Smooth muscle cell of the coronary artery (primary cell): ENCODE measurements around the gene SERPINB3. TPM values are rescaled to one million over a fixed set of nuclear protein-coding genes. Genes with fewer than 3 reads are reported as not detected.

Source experiments
- total RNA-seq: library from RNA; depleted of rRNA; stranded (reverse); fragments of >200 nt; gene quantifications from 2 replicates; pipeline ENCODE4 v1.2.3, GENCODE V29; 2014; ENCODE audit warnings: low replicate concordance

The SERPINB3 gene
- 2.3 TPM in 1 of 2 replicates, not detected in the other for total RNA-seq

GRCh38 chr18:63661750-63662149 lies at the start of gene SERPINB3:
Gene SERPINB3, minus strand, starts transcription at chr18:63661893. Its CDS starts 677 bp downstream, at chr18:63661216.

GRCh38 chr18:63702660-63703059 lies 41.0 kb upstream of the SERPINB3 start, which contains the start of gene SERPINB11:
Gene SERPINB11, plus strand, starts transcription at chr18:63702960. Its CDS starts 7,234 bp downstream, at chr18:63710194.

DNA sequence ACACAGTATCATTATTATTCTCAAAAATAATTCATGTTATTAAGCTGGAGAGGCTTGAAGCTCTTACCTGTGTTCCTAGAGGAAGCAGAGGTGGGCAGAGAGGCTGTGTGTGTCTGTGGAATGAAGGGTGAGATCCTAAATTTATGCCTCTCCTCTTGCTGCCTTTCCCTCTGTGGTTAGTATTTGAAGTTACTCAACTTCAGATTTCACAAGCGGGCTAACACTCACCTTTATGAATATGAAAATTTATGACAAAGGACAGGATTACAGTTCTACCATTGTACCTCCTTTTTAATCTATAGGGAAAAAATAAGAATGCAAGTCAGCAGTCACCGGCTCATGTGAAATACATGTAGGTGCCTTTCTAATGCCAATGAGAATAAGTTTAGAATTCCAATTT lies 17.6 kb downstream of the SERPINB3 start, which contains the start of gene SERPINB4:
SERPINB4 (minus strand) TSS at position 115 of the 400 bp plus-strand sequence. CDS start 679 bp downstream, outside the sequence.

Other genes starting within 250 kb of the SERPINB3 start
- gene VPS4B, start 239.4 kb downstream of the SERPINB3 start, total RNA-seq = 25.7 and 35.9 TPM in 2 replicates
- gene SERPINB5, start 184.9 kb downstream of the SERPINB3 start, total RNA-seq = not detected in 2 replicates
- gene SERPINB12, start 119.5 kb downstream of the SERPINB3 start, total RNA-seq = not detected in 2 replicates
- gene SERPINB13, start 74.5 kb downstream of the SERPINB3 start, total RNA-seq = not detected in 2 replicates
- 3.7 TPM in 1 of 2 replicates, not detected in the other for gene SERPINB4, start 17.6 kb downstream of the SERPINB3 start, total RNA-seq
- 0.12 TPM in 1 of 2 replicates, not detected in the other for gene SERPINB11, start 41.1 kb upstream of the SERPINB3 start, total RNA-seq
- gene SERPINB7, start 113.5 kb upstream of the SERPINB3 start, total RNA-seq = 4.7 TPM in 1 of 2 replicates, not detected in the other
- 0.23 TPM in 1 of 2 replicates, not detected in the other for gene SERPINB2, start 225.8 kb upstream of the SERPINB3 start, total RNA-seq
- not detected in 2 replicates for gene SERPINB10, start 246.1 kb upstream of the SERPINB3 start, total RNA-seq